ENCODE data around the gene CDADC1. TPM values are rescaled to one million over a fixed set of nuclear protein-coding genes. Genes with fewer than 3 reads are reported as not detected.

CDADC1 gene
- total RNA-seq, 1 donor from 2014 or later: 7.2 TPM

DNA sequence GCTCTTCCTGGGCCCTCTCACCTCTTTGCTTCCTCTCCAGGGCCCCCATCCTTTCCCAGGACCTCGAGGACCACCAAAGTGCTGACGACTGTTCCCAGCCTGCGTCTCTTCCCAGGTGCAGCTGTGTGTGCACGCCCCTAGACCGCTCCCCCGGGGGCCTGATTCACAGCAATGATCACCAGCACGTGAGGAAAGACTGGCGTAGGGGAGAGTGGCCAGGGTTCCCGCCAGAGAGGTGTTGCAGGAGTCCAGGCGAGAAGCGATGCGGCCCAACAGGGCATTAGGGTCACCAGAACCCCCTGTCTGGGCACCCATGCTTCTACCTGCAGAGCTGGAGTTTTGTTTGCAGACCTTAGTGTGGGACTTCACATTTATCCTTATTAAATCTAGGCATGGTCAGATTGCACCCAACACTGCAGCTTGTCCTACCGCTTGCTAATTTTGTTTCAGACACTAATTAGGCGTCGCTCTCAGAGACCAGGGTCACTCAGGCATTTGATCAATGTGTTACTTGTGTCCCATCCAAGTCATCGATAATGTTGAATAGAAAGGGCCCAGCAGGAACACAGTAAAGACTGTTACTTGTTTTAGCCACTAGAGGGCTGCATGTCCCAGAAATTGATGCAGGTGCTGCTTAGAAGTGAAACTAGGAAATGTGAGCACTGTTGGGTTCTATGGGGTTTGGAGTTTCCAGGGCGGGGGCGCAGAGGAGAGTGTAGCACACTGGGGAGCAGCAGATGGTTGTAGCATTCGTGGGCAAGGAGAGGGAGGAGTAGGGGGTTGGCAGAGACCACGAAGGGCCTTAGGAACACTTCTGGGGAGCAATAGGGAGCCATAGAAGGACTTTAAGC is 53.2 kb downstream of the CDADC1 start:
- Mint-ChIP-seq H3K27me3 (ENCODE audit: low read depth, unreplicated experiment) (no peaks in the 10 kb centered on the region), H3K9me3 (ENCODE audit: unreplicated experiment) (no peaks in the 10 kb centered on the region), H3K27ac (ENCODE audit: unreplicated experiment) (no peak overlapping the region), H3K4me3 (ENCODE audit: unreplicated experiment) (no peak overlapping the region), H3K36me3 (ENCODE audit: low read depth, unreplicated experiment) (peaks cover 8% of the 10 kb centered on the region), H3K4me1 (ENCODE audit: low read depth, unreplicated experiment) (peaks cover 12% of the 10 kb centered on the region)
- Histone ChIP-seq H3K4me1 (ENCODE audit: insufficient read depth, low read length) (peaks cover 10% of the 10 kb centered on the region), H3K4me2 (ENCODE audit: low read length) (peak overlapping the region; percentile 66), H2AFZ (ENCODE audit: low read depth, low read length) (peak overlapping the region; percentile 44), H3K9me3 (ENCODE audit: insufficient read depth, low read depth, low read length) (no peaks in the 10 kb centered on the region), H3K9ac (ENCODE audit: low read length) (peak overlapping the region; percentile 42), H4K20me1 (ENCODE audit: insufficient read depth, low read length) (no peaks in the 10 kb centered on the region), H3K79me2 (ENCODE audit: insufficient read depth, low read length) (no peaks in the 10 kb centered on the region), H3K4me3 (ENCODE audit: insufficient read depth, low read depth, low read length) (no peak overlapping the region), H3K36me3 (ENCODE audit: insufficient read depth, low read length) (no peaks in the 10 kb centered on the region), H3K27ac (ENCODE audit: low read depth, low read length) (no peak overlapping the region), H3K27me3 (ENCODE audit: insufficient read depth, low read length) (no peaks in the 10 kb centered on the region)
- peak; percentile 96 for TF ChIP-seq CTCF (IDR thresholded peaks at IDR 0.05; ENCODE audit: insufficient read depth, low read depth, low read length)
- no peak for TF ChIP-seq EZH2 (IDR thresholded peaks at IDR 0.05; ENCODE audit: insufficient read depth, low read length)
- FAIRE-seq (peak; percentile 78), DNase-seq (ENCODE audit: low read depth) (peak; percentile 42)

DNA sequence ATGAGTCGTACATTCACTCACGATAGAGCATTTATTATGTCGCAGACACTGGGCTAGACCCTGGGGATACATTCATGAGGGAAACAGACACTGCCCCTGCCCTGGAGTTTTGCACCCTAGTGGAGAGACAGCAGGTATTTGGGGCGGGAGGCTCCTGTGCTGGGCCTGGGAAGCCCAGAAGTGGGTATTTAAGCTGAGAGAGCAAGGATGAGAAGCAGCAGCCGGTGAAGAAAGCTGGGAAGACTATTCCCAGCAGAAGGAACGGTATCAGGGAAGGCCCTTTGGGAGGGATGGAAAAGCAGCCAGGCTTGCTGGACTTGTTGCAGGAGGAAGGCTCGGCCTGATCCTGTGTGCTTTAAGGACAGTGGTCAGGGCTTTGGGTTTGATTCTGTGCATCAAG is 54.5 kb downstream of the CDADC1 start:
- Histone ChIP-seq H3K27me3 (ENCODE audit: insufficient read depth, low read length) (no peaks in the 10 kb centered on the region), H3K79me2 (ENCODE audit: insufficient read depth, low read length) (no peaks in the 10 kb centered on the region), H3K4me3 (ENCODE audit: insufficient read depth, low read depth, low read length) (no peak overlapping the region), H3K36me3 (ENCODE audit: insufficient read depth, low read length) (no peaks in the 10 kb centered on the region), H3K4me2 (ENCODE audit: low read length) (no peak overlapping the region), H3K9ac (ENCODE audit: low read length) (no peak overlapping the region), H3K27ac (ENCODE audit: low read depth, low read length) (no peak overlapping the region), H3K4me1 (ENCODE audit: insufficient read depth, low read length) (peaks cover 10% of the 10 kb centered on the region), H2AFZ (ENCODE audit: low read depth, low read length) (no peak overlapping the region), H4K20me1 (ENCODE audit: insufficient read depth, low read length) (no peaks in the 10 kb centered on the region), H3K9me3 (ENCODE audit: insufficient read depth, low read depth, low read length) (no peaks in the 10 kb centered on the region)
- Mint-ChIP-seq H3K36me3 (ENCODE audit: low read depth, unreplicated experiment) (peaks cover 13% of the 10 kb centered on the region), H3K9me3 (ENCODE audit: unreplicated experiment) (no peaks in the 10 kb centered on the region), H3K4me1 (ENCODE audit: low read depth, unreplicated experiment) (peaks cover 15% of the 10 kb centered on the region), H3K4me3 (ENCODE audit: unreplicated experiment) (no peak overlapping the region), H3K27me3 (ENCODE audit: low read depth, unreplicated experiment) (no peaks in the 10 kb centered on the region), H3K27ac (ENCODE audit: unreplicated experiment) (no peak overlapping the region)
- TF ChIP-seq CTCF (IDR thresholded peaks at IDR 0.05; ENCODE audit: insufficient read depth, low read depth, low read length) (no peak), EZH2 (IDR thresholded peaks at IDR 0.05; ENCODE audit: insufficient read depth, low read length) (no peak)
- DNase-seq (ENCODE audit: low read depth): no peak
- FAIRE-seq: no peak

DNA sequence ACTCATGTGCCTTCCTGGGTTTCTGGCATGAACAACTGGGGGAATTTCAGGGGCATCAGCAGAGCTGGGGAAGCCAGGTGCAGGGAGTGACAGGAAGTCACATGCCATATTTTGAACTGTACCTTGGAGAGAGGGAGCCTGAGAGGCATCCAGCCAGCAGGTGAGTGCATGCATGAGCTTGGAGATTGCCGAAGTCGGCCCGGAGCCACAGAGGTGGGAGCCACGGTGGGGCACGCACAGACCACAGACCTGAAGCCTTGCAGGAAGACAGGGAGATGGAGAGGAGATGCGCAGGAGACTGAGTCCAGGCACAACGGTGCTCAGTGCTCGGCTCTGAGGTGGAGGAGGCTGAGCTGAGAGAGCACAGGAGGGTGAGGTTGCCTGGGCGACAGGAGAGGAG is 55.1 kb downstream of the CDADC1 start:
- Histone ChIP-seq H3K27ac (ENCODE audit: low read depth, low read length) (no peak overlapping the region), H3K9ac (ENCODE audit: low read length) (no peak overlapping the region), H3K4me1 (ENCODE audit: insufficient read depth, low read length) (peaks cover 10% of the 10 kb centered on the region), H3K4me2 (ENCODE audit: low read length) (no peak overlapping the region), H4K20me1 (ENCODE audit: insufficient read depth, low read length) (no peaks in the 10 kb centered on the region), H3K9me3 (ENCODE audit: insufficient read depth, low read depth, low read length) (no peaks in the 10 kb centered on the region), H3K27me3 (ENCODE audit: insufficient read depth, low read length) (no peaks in the 10 kb centered on the region), H3K79me2 (ENCODE audit: insufficient read depth, low read length) (no peaks in the 10 kb centered on the region), H3K4me3 (ENCODE audit: insufficient read depth, low read depth, low read length) (no peak overlapping the region), H2AFZ (ENCODE audit: low read depth, low read length) (no peak overlapping the region), H3K36me3 (ENCODE audit: insufficient read depth, low read length) (no peaks in the 10 kb centered on the region)
- Mint-ChIP-seq H3K36me3 (ENCODE audit: low read depth, unreplicated experiment) (peaks cover 13% of the 10 kb centered on the region), H3K4me1 (ENCODE audit: low read depth, unreplicated experiment) (peaks cover 15% of the 10 kb centered on the region), H3K9me3 (ENCODE audit: unreplicated experiment) (no peaks in the 10 kb centered on the region), H3K4me3 (ENCODE audit: unreplicated experiment) (no peak overlapping the region), H3K27me3 (ENCODE audit: low read depth, unreplicated experiment) (no peaks in the 10 kb centered on the region), H3K27ac (ENCODE audit: unreplicated experiment) (no peak overlapping the region)
- no peak for TF ChIP-seq CTCF (IDR thresholded peaks at IDR 0.05; ENCODE audit: insufficient read depth, low read depth, low read length)
- TF ChIP-seq EZH2 (IDR thresholded peaks at IDR 0.05; ENCODE audit: insufficient read depth, low read length): no peak
- no peak for DNase-seq (ENCODE audit: low read depth)
- no peak for FAIRE-seq
